Iris pigment epithelial cell (primary cell): ENCODE data around the gene CANT1.
"Not testable (repeated sequence)": the region's sequence is repeated elsewhere in the genome, so short reads cannot be mapped to it uniquely, and the experiment has no call there.

Source experiments
- DNase-seq: peaks from one replicate; pipeline ENCODE4 v3.0.0-alpha.2; 2011; ENCODE audit warnings: low read depth

Gene CANT1

DNA sequence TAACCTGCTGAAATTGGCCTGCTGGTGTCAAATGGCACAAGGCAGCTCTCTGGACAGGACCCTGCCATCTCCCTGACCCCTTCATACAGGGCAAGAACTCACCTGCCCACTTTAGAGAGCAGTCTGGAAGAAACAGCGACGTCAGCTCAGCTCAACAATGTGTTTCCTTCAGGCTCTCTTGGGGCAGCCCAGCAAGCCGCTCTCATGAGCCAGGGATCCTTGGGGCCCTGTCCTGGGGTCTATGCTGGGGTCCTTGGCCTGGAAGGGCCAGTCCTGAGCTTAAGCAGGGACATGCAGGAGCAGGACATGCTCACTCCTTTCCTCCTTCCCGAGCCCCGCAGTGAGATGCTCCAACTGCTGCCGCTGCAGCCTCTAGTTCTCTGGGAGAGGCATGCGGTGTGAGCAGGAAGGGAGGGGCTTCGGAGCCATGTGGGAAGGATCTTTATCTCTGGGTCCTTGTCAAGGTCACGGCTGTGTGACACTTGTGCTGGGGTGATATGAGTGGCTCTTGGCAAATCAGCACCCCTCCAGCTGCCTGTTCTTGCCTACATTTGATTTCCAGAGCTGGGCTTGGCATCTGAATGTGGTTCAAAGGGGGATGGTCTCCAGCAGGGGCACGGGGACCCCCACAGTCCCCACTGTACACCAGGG is 17.8 kb upstream of the CANT1 start:
- no peak for DNase-seq

DNA sequence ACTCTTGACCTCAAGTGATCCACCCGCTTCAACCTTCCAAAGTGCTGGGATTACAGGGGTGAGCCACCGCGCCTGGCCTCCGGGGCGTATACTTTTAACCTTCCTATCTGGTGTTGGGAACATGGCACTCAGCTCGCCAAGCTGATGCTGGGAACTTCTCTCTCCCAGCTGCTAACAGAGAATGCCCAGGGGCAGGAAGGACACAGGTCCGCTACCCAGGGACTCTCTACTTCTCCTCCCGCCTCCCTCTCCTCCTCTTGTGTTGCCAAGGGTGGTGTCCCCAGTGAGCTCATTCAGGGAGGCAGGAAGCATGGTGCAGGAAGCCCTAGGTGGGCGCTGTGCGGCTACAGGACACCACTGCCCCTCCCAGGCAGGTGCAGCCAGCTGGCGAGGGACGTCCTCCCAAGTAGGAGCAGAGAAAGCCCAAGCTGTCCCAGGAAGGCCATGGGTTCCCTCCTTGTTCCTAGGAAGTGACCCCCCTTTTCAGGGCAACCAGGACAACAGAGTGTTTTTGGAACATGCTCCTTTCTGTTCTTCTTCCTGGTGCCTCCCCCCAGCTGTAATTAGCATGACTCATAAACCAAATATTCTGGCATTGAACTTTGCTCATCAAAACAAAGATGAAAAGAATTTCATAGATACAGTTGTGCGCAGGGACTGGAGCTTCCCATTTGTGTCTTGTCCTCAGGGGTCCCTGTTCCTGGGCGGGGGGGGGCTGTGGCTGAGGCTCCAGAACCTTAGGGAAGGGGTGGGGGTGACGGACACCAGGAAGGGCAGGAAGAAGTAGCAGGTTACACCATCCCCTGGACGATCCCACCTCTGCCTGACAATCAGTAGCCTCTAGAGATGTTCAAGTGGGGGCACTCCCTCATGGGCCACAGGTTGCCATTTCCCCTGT is 17.1 kb upstream of the CANT1 start:
- DNase-seq, result peak; percentile 47

DNA sequence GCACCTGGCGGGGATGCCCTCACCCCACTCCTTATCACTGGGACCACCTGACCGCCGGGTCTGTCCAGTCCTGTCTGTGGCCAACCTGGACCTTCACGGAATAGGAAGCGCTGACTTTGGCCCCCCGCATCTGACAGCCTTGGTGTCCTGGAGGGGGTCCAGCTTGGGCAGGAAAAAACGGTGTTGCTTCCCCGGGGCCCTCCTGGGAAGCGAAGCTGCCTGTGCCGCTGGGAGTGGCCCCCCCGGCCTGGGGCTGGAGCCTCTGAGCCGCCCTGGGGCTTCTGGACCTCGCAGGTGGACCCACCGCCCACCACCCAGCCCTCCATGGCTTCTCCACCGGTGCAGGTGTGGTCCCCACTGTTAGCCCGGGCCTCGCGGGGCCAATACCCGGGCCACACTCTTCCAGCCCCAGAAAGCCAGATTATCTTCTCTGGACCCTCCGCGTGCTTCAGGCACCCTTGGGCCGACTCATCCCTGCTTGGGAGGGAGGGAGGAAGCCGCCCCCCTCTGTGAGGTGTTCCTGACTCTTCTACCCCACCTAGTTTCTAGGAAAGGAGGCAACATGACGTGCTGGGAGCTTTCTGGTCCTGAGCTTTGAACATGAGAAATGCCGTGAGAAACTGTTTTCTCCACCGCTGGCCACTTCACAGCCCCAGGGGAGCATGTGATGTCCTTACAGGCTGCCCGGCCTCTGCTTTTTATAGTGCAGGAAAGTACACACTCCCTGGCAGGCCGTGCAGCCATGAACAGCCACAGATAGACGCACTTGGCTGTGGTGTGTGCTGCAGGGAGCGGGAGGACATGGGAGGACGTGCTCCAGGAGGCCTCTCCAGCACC is 15.6 kb upstream of the CANT1 start:
- DNase-seq, result no peak

DNA sequence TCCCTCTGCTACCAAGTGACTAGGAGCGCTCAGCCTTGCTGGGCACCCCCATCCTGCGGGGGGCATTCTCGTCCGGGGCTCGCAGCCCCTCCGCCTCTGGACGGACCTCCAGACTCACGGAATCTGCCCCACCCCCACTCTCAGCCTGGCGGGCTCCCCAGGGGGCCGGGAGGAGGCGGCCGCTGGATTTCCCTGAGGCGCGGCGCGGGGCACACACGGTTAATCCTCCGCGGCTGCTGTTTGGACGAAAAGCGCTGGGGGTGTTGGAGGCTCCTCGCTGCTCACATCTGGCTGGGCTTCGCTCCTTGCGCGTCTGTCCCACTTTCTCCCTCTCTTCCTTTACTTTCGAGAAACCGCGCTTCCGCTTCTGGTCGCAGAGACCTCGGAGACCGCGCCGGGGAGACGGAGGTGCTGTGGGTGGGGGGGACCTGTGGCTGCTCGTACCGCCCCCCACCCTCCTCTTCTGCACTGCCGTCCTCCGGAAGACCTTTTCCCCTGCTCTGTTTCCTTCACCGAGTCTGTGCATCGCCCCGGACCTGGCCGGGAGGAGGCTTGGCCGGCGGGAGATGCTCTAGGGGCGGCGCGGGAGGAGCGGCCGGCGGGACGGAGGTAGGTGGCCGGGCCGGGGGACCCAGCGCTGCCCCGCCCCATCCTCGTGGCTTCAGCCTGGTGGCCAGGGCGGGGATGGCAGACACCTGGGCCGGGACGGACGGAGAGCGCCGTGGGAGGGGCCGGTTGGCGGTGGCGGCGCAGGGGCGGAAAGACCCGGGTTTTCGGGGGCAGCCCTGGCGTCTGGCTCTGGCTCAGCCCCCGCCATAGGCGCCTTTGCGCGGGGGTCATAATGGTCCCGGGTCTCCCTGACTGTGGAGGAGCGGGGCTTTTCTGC is 14.6 kb upstream of the CANT1 start, which contains the start of gene C1QTNF1:
C1QTNF1 (plus strand) TSS at position 284 of the 886 bp plus-strand sequence. CDS start 19,800 bp downstream, outside the sequence.
- no peak for DNase-seq

- DNase-seq, result no peak
Measured at GRCh38 chr17:79023180-79023705, 13.7 kb upstream of the CANT1 start.

DNA sequence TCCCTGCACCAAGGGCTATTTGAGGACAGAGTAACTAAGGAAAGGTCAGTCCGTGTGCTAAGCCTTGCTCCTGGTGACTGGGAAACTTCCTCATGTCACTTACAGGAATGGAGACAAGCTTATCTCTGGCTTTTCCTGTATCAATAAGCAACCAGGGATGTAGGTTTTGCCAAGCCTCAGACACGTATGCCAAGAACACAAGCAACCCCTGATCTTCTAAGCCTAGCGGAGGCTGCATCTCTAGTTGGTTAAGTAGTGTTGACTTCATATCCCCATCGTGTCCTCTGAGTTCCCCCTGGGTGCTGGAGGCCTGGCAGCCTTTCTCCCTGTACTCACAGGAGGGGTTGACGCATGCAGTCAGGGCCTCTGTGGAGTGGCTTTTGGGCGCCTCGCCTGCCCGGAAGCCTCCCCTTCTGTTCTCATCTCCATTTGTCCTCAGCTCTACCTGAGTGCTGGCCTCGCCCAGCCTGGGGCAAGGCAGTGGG is 13.0 kb upstream of the CANT1 start:
- DNase-seq, result no peak

DNA sequence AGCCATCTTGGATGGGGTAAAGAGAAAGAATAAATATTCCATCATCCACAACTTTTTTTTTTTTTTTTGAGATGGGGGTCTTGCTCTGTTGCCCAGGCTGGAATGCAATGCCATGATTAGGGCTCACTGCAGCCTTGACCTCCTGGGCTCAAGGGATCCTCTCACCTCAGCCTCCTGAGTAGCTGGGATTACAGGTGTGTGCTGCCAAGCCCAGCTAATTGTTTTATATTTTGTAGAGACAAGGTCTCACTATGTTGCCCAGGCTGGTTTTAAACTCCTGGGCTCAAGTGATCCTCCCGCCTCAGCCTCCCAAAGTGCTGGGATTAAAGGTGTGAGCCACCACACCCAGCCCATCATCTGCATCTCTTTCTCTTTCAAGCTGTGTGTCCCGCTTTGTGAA is 12.4 kb upstream of the CANT1 start:
- DNase-seq, result not testable (repeated sequence)

GRCh38 chr17:79020631-79021301 is 11.2 kb upstream of the CANT1 start:
- DNase-seq, result no peak

DNA sequence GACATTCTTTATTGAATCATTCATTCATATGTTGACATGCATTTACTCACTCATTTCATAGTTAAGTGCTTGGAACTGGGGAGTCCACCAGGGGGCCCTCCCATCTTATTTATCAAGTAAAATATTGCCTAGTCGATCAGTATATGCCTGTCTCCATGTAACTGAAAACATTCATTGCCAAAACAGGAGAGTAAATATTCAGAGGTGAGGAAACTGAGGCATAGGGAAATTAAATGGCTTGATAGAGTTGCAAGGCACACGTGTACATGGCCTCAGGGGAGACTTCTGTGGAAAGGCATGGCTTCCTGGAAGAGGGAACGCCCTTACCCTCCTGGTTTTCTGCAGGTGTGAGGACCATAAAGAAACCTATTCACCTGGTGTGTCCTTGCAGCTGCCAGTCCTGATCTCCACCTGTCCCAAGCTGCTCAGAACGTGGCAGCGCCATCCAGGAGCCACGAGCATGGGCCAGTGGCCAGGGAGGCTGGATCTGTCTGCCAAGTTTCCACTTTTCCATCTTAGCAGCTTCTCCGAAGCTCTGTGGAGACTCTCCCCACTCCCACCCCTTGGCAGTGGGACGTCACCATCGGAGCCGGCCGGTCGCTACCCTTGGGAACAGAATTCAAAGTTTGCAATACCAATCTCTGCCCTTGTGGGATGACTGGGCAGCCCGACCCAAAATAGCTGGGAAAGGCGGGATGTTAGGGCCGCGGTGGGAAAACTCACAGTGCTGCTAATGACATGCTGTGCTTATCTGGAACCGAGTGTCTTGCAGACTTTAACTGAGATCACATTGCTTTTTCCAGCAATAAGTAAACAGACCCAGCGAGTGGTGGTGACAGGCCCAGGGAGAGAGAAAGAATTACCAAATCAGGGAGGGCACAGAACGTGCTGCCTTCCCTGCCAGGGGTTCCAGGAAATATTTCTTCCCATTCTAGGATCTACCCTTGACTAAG is 10.3 kb upstream of the CANT1 start:
- DNase-seq, result peak; percentile 86

- DNase-seq, result no peak
Measured at GRCh38 chr17:79019261-79019631, 9.7 kb upstream of the CANT1 start.

- no peak for DNase-seq
Measured at GRCh38 chr17:79018370-79018695, 8.8 kb upstream of the CANT1 start.

DNA sequence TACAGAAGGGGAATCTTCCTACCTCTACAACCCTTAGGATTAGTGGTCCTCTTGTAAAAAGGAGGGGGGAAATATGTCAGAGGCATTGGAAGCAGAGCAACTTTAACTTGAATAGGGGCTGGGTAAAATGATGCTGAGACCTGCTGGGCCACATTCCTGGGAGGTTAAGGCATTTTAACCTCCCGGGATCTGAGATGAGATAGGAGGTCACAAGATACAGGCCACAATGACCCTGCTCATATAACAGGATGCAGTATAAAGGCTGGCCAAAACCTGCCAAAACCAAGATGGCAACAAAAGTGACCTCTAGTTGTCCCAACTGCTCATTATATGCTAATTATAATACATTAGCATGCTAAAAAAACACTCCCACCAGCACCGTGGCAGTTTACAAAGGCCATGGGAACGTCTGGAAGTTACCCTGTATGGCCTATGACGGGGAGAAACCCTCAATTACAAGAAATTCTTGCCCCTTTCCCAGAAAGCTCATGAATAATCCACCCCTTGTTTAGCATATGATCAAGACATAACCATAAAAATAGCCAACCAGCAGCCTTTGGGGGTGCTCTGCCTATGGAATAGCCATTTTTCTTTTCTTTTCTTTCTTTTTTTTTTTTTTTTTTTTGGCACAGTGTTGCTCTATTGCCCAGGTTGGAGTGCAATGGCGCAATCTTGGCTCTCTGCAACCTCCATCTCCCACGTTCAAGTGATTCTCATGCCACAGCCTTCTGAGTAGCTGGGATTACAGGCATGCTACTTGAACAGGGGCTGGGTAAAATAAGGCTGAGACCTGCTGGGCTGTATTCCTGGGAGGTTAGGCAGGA is 8.2 kb upstream of the CANT1 start:
- no peak for DNase-seq

GRCh38 chr17:79014158-79014758 is 4.7 kb upstream of the CANT1 start:
- DNase-seq, result no peak

GRCh38 chr17:79012563-79013134 is 3.1 kb upstream of the CANT1 start:
- DNase-seq, result no peak

GRCh38 chr17:79011451-79012147 is 2.0 kb upstream of the CANT1 start:
- peak; percentile 49 for DNase-seq

DNA sequence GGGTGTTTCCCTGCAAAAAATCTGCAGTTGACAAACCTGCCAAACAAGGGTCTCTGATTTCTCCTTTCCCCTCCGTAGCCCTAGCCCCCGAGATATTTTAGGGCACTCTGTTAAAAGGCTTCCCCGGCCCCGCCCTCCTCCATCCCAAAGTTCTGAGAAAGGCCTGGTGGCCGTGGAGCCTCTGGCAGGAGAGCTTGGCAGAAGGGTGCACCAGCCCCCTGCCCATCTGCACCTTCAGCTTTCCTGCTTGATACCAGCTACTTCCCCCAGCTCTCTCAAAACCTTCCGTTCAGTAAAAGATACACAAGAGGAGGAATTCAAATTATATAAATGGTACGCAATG is 711 bp upstream of the CANT1 start:
- no peak for DNase-seq

DNA sequence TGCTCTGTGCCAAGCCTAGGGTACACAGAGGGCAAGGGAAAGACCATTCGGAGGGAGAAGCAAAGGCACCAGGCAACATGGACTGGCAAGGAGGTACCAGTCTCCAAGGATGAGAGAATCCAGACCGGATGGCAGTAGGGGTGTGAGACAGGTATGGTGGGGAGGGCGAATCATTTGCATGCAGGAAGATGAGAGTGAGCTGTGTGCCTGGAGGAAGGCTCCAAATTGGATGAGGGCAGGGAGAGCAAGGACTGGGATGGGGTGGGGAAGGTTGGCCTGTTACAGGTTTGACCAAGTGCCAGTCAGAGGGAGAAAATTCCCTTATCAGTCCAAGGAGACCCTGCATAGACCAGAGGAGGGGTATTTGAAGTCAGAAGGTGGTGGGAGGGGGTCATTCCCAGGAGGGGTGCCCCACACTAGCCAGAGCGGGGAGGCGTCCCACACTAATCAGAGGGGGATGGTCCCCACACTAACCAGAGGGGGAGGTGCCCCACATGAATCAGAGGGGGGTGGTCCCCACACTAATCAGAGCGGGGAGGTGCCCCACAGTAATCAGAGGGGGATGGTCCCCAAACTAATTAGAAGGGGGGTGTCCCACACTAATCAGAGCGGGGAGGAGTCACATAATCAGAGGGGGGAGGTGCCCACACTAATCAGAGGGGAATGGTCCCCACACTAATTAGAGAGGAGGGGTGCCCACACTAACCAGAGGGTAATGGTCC is 737 bp downstream of the CANT1 start:
- DNase-seq, result no peak
